ENCODE data around the gene HCFC1R1.

Gene HCFC1R1

GRCh38 chr16:3035289-3035971, 11.7 kb upstream of the HCFC1R1 start:
- Mint-ChIP-seq H3K36me3 (ENCODE audit: low read depth) (peaks cover 1% of the 10 kb centered on the region), H3K9me3 (no peaks in the 10 kb centered on the region), H3K4me3 (no peak overlapping the region), H3K27ac (no peak overlapping the region), H3K27me3 (ENCODE audit: low read depth) (peaks cover 78% of the 10 kb centered on the region), H3K4me1 (ENCODE audit: low read depth) (peaks cover 5% of the 10 kb centered on the region)
- DNase-seq (ENCODE audit: low spot score), result no peak

- Mint-ChIP-seq H3K36me3 (ENCODE audit: low read depth) (peaks cover 4% of the 10 kb centered on the region), H3K4me3 (no peak overlapping the region), H3K4me1 (ENCODE audit: low read depth) (peaks cover 17% of the 10 kb centered on the region), H3K27ac (no peak overlapping the region), H3K27me3 (ENCODE audit: low read depth) (peaks cover 62% of the 10 kb centered on the region), H3K9me3 (no peaks in the 10 kb centered on the region)
- DNase-seq (ENCODE audit: low spot score), result no peak
These were observed 8.9 kb upstream of the HCFC1R1 start for GRCh38 chr16:3032624-3033023.

DNA sequence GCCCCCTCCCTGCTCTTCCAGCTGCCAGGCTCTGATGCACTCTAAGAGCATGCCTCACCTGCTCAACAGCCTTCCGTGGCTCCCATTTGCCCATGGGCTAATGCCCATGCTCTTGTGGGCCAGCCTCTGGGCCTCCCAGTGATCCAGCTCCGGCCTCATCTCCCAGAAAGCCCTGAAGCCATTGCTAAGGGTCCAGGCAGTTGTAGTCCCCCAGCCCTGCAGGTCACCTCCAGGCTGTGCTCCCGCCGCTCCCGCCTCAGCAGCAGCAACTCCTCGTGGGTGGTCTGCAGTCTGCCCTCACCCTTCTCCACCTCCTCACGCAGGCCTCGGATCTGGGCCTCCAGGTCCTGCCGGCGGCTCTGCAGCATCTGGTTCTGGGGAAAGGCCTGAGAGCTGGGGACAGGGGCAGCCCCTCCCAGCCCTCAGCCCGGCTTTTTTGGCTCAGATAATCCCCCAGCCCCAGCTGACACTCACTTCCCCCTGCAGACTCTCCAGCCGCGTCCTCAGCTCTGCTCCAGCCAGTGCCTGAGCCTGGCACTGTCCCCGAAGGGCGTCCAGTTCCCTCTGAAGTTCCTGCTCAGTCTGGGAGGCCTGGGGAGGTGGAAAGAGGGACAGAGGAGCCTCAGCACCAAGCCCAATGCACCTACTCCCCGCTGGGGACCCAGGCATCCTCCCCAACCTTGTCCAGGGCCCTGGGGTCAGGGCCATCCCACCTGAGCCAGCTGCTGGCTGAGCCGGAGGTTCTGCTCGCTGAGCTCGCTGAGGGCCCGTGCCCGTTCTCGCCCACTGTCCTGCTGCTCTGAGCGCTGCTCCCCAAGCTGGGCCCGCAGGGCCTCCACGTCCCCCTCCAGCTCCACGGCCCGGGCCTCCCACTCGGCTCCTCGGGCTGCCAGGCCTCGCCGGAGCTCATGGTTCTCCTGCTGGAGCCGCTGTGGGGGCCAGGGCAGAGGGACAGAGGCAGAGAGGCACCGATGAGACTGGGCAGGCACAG, 6.8 kb upstream of the HCFC1R1 start:
- peaks cover 18% of the 10 kb centered on the region for H3K36me3 Mint-ChIP-seq (ENCODE audit: low read depth)
- H3K27ac Mint-ChIP-seq, result peak overlapping the region; percentile 71
- H3K9me3 Mint-ChIP-seq, result no peaks in the 10 kb centered on the region
- DNase-seq (ENCODE audit: low spot score), result no peak
- peaks cover 48% of the 10 kb centered on the region for H3K27me3 Mint-ChIP-seq (ENCODE audit: low read depth)
- H3K4me3 Mint-ChIP-seq, result peak overlapping the region; percentile 72
- peaks cover 18% of the 10 kb centered on the region for H3K4me1 Mint-ChIP-seq (ENCODE audit: low read depth)

DNA sequence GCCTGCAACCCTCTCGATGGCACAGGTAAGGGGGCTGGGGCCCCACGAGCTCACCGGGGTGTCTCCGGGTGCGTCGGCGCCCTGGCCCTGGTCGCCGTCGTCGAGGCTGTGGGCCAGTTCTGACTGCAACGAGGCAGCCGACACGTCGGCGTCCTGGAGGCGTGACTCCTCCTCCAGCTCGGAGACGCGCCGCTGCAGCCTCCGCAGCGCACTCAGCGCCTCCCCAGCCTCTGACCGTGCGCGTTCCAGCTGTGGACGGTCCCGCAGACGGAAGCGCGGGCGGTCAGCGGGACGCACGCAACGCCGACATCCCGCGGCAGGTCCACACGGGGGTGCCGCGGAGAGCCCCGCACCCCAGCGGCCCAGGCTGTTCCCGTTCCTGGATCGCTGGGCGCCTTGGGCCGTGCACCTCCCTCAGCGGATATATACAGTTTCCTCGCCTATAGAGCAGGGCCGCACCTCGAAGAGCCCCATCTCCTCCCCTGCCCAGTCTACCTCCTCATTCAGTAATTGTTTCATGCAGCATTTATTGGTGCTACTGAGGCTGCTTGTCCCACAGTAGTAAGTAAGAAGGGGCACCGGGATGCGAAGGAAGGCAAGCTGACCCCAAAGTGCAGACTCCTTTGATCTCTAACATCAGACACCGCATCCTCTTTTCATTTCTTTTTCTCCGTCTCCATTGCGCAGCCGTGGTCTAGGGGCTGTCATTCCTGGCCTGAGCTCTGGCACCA, 5.9 kb upstream of the HCFC1R1 start:
- Mint-ChIP-seq H3K4me3 (peak overlapping the region; percentile 72), H3K4me1 (ENCODE audit: low read depth) (peaks cover 21% of the 10 kb centered on the region), H3K27me3 (ENCODE audit: low read depth) (peaks cover 40% of the 10 kb centered on the region), H3K9me3 (no peaks in the 10 kb centered on the region), H3K36me3 (ENCODE audit: low read depth) (peaks cover 21% of the 10 kb centered on the region), H3K27ac (peak overlapping the region; percentile 71)
- peak; percentile 71 for DNase-seq (ENCODE audit: low spot score)

- peaks cover 23% of the 10 kb centered on the region for H3K36me3 Mint-ChIP-seq (ENCODE audit: low read depth)
- H3K4me3 Mint-ChIP-seq, result peak overlapping the region; percentile 66
- H3K27me3 Mint-ChIP-seq (ENCODE audit: low read depth), result peaks cover 31% of the 10 kb centered on the region
- H3K4me1 Mint-ChIP-seq (ENCODE audit: low read depth), result peaks cover 24% of the 10 kb centered on the region
- H3K27ac Mint-ChIP-seq, result peak overlapping the region; percentile 26
- H3K9me3 Mint-ChIP-seq, result no peaks in the 10 kb centered on the region
- no peak for DNase-seq (ENCODE audit: low spot score)
These were observed 5.1 kb upstream of the HCFC1R1 start for GRCh38 chr16:3028716-3029319.

DNA sequence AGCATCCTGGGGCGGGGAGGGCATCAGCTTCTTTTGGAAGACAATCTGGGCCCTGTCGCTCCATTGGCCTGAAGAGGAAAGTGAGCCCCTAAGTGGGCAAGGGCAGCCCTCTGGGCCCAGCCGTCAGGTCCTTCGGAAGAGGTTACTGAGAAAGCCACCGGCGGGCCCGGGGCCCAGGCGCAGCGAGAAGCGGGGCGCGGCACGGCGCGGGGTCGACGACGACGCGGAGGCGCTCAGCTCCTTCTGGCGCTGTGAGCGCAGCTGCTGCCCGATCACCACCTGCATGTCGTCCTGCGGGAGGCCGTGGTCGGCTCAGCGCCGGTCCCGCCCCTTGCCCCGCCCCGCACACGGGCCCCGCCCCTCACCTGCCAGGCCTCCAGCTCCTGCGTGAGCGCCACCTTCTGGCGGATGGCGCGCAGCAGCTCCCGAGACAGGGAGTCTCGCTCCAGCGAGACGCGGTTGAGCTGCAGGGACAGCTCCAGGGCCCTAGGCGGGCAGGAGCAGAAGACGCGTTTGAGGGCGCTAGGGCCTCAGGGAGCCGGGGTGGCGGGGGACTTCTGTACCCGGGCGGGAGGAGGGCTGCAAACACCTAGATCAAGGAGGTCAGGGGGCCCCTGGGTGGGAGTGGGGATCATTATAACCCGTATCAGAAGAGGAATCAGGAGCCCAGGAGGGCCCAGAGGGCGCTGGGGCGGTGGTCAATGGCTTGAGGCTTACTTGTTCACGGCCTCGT, 4.4 kb upstream of the HCFC1R1 start:
- peaks cover 28% of the 10 kb centered on the region for H3K4me1 Mint-ChIP-seq (ENCODE audit: low read depth)
- peak; percentile 81 for DNase-seq (ENCODE audit: low spot score)
- no peaks in the 10 kb centered on the region for H3K9me3 Mint-ChIP-seq
- H3K27me3 Mint-ChIP-seq (ENCODE audit: low read depth), result peaks cover 25% of the 10 kb centered on the region
- H3K4me3 Mint-ChIP-seq, result peak overlapping the region; percentile 66
- H3K27ac Mint-ChIP-seq, result no peak overlapping the region
- H3K36me3 Mint-ChIP-seq (ENCODE audit: low read depth), result peaks cover 23% of the 10 kb centered on the region

- Mint-ChIP-seq H3K4me1 (ENCODE audit: low read depth) (peaks cover 31% of the 10 kb centered on the region), H3K27me3 (ENCODE audit: low read depth) (peaks cover 18% of the 10 kb centered on the region)
These were observed 3.7 kb upstream of the HCFC1R1 start for GRCh38 chr16:3027489-3027795.

GRCh38 chr16:3026609-3027488, 3.1 kb upstream of the HCFC1R1 start:
- Mint-ChIP-seq H3K4me3 (no peak overlapping the region), H3K27ac (no peak overlapping the region), H3K36me3 (ENCODE audit: low read depth) (peaks cover 23% of the 10 kb centered on the region), H3K27me3 (ENCODE audit: low read depth) (peaks cover 13% of the 10 kb centered on the region), H3K9me3 (no peaks in the 10 kb centered on the region), H3K4me1 (ENCODE audit: low read depth) (peaks cover 37% of the 10 kb centered on the region)
- DNase-seq (ENCODE audit: low spot score), result no peak

More at GRCh38 chr16:3027489-3027795, 3.7 kb upstream of the HCFC1R1 start:
- Mint-ChIP-seq H3K4me3 (no peak overlapping the region), H3K27ac (no peak overlapping the region), H3K36me3 (ENCODE audit: low read depth) (peaks cover 23% of the 10 kb centered on the region), H3K9me3 (no peaks in the 10 kb centered on the region)
- DNase-seq (ENCODE audit: low spot score), result no peak

- Mint-ChIP-seq H3K27me3 (ENCODE audit: low read depth) (peaks cover 11% of the 10 kb centered on the region), H3K9me3 (no peaks in the 10 kb centered on the region), H3K4me1 (ENCODE audit: low read depth) (peaks cover 41% of the 10 kb centered on the region), H3K36me3 (ENCODE audit: low read depth) (peaks cover 26% of the 10 kb centered on the region), H3K27ac (no peak overlapping the region), H3K4me3 (no peak overlapping the region)
- DNase-seq (ENCODE audit: low spot score), result no peak
These were observed 2.2 kb upstream of the HCFC1R1 start for GRCh38 chr16:3026003-3026378.

DNA sequence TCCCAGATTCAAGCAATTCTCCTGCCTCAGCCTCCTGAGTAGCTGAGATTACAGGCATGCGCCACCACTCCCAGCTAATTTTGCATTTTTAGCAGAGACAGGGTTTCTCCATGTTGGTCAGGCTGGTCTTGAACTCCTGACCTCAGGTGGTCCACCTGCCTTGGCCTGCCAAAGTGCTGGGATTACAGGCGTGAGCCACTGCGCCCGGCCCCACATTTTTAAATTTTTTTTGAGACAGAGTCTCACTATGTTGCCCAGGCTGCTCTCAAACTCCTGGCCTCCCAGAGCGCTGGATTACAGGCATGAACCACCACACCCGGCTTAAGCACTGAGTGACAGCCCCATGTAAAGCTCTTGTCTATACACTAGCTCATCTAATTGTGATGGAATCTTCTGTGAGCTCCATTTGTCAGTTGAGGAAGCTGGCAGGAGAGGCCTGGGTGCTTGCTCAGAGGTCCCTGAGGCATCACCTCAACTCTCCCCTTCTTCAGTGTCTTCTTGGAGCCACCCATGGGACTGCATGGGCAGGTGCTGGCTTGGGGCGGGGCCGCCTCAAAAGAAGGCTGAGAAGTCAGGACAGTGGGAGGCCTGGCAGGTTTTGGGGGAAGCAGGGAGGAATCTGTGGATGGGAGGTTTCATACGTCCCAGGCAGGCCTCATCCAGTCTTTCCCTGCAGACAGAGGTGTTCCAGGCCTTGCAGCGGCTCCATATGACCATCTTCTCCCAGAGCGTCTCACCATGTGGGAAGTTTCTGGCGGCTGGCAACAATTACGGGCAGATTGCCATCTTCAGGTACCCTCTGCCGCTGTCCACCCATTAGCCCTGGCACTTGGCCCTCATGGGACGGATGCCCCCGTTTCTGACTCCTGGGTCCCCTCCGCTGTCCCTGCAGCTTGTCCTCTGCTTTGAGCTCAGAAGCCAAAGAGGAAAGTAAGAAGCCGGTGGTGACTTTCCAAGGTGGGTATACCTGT, 1.6 kb upstream of the HCFC1R1 start:
- H3K27ac Mint-ChIP-seq, result no peak overlapping the region
- H3K4me1 Mint-ChIP-seq (ENCODE audit: low read depth), result peaks cover 44% of the 10 kb centered on the region
- H3K36me3 Mint-ChIP-seq (ENCODE audit: low read depth), result peaks cover 26% of the 10 kb centered on the region
- DNase-seq (ENCODE audit: low spot score), result no peak
- H3K4me3 Mint-ChIP-seq, result peak overlapping the region; percentile 90
- H3K9me3 Mint-ChIP-seq, result no peaks in the 10 kb centered on the region
- peaks cover 11% of the 10 kb centered on the region for H3K27me3 Mint-ChIP-seq (ENCODE audit: low read depth)

GRCh38 chr16:3023415-3023668, 400 bp downstream of the HCFC1R1 start:
- H3K4me3 Mint-ChIP-seq, result peak overlapping the region; percentile 90
- no peak for DNase-seq (ENCODE audit: low spot score)
- peaks cover 23% of the 10 kb centered on the region for H3K36me3 Mint-ChIP-seq (ENCODE audit: low read depth)
- peaks cover 3% of the 10 kb centered on the region for H3K27me3 Mint-ChIP-seq (ENCODE audit: low read depth)
- peaks cover 39% of the 10 kb centered on the region for H3K4me1 Mint-ChIP-seq (ENCODE audit: low read depth)
- H3K9me3 Mint-ChIP-seq, result no peaks in the 10 kb centered on the region
- H3K27ac Mint-ChIP-seq, result peak overlapping the region; percentile 90
